Subcutaneous abdominal adipose tissue (tissue), 5 donors: Measurements from ENCODE around the gene PLCB1.
A peak's percentile ranks its signal among the peaks of the same experiment; 100 is the strongest.
"Not testable (repeated sequence)": the region's sequence is repeated elsewhere in the genome, so short reads cannot be mapped to it uniquely, and the experiment has no call there.

Experiments
- H3K27ac ChIP-seq: one replicate; pipeline ENCODE4 v1.7.0; 2013; ENCODE audit warnings: low read depth, mild to moderate bottlenecking, inconsistent platforms, low read length, moderate library complexity
- H3K27me3 ChIP-seq, 5 donors: one replicate each; pipeline ENCODE4 v1.7.0; 2013; ENCODE audit warnings: low read length in 5 of 5, inconsistent platforms in 1 of 5; ENCODE audit not compliant: control insufficient read depth in 5 of 5, insufficient read depth in 4 of 5
- H3K36me3 ChIP-seq, 5 donors: one replicate each; pipeline ENCODE4 v1.7.0; 2013; ENCODE audit warnings: low read length in 5 of 5; ENCODE audit not compliant: control insufficient read depth in 5 of 5, insufficient read depth in 5 of 5
- H3K4me1 ChIP-seq, 5 donors: one replicate each; pipeline ENCODE4 v1.7.0; 2013; ENCODE audit warnings: low read length in 5 of 5, mild to moderate bottlenecking in 3 of 5, moderate library complexity in 1 of 5; ENCODE audit not compliant: control insufficient read depth in 5 of 5, insufficient read depth in 5 of 5
- H3K4me3 ChIP-seq, 5 donors: one replicate each; pipeline ENCODE4 v1.7.0; 2013; ENCODE audit warnings: low read length in 5 of 5, low read depth in 1 of 5
- H3K9ac ChIP-seq, 5 donors: one replicate each; pipeline ENCODE4 v1.7.0; 2013; ENCODE audit warnings: low read length in 5 of 5, mild to moderate bottlenecking in 4 of 5, moderate library complexity in 3 of 5
- H3K9me3 ChIP-seq, 5 donors: one replicate each; pipeline ENCODE4 v1.7.0; 2013; ENCODE audit warnings: low read length in 5 of 5; ENCODE audit not compliant: control insufficient read depth in 5 of 5
- donor health status: healthy.
- donor health status: healthy.
- donor health status: healthy.
- donor health status: healthy.
- donor health status: healthy.

Gene PLCB1

DNA sequence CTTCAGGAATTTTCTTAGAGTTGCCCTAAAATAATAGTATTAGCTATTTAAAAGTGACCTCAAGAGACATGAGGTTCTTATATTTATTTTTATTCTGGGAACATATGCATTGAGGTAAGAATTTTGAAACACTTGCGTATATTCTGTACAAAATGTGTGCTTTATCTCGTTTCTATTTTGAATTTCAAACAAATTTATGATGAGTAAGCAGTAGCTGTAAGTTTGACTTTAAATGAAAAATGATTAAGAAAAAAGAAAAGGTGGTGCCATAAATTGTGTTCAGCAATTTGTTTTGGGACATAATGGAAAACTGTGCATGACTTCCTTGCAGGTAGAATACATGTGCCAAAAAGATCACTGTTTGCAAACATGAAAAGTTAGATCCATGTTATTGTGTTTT lies 503.8 kb downstream of the PLCB1 start:
- Histone ChIP-seq H3K9me3 (no peaks in the 10 kb centered on the region), H3K4me3 (no peak overlapping the region), H3K36me3 (no peaks in the 10 kb centered on the region), H3K4me1 (no peaks in the 10 kb centered on the region), H3K27me3 (no peaks in the 10 kb centered on the region), H3K9ac (no peak overlapping the region), H3K27ac (no peak overlapping the region)

DNA sequence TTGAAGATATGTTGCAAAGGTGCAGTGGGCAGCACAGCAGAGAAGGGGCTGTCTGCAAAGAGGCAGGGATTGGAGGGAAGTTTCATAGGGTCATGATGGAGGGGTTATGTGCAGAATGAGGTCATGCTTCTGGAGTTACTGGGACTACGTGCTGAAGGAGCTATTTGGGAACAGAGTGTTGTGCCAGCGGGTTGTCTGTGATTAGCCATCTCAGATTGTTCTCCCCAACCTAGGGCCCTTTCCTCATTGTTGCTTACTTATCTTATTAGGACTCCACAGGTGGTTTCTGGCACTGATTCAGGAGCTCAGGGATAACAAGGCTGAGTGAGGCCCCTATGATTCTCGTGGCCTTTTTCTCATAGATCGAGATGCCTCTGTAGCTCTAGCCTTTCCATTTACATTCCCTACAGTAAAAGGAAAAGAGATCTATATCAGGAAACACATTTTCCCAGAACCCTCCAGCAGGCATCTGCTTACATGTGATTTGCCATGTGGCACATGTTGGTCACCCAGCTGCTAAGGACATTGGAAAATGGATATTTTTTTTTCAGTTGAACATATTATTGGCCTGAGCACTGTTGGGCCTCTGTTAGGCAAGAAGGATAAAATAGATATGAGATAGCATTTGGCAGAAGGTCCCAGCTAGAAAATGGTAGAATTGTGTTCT lies 507.2 kb downstream of the PLCB1 start:
- Histone ChIP-seq H3K36me3 (no peaks in the 10 kb centered on the region), H3K4me3 (no peak overlapping the region), H3K4me1 (peaks cover 0 to 2% (median 0%) of the 10 kb centered on the region in 5 donors), H3K27ac (no peak overlapping the region), H3K27me3 (no peaks in the 10 kb centered on the region), H3K9me3 (no peaks in the 10 kb centered on the region), H3K9ac (no peak overlapping the region)

DNA sequence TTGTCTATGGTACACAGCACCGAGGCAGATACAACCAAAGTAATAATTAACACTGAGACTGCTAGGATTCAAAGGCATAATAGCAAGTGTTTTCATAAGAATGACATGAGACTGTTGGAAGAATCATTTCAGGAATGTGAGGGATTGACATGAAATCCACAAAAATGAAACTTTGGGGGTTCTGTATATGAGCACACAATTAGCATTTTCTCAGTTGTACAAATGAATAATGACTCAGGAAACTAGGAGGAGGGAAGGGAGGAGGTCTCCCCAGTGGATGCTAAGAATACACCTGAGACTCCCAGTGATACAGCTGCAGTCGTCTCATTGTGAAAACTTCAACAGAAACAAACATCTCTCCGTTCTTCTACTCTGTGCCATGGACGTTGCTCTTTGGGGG lies 508.4 kb downstream of the PLCB1 start:
- H3K27ac ChIP-seq, result no peak overlapping the region
- no peak overlapping the region for H3K4me3 ChIP-seq
- H3K36me3 ChIP-seq, result no peaks in the 10 kb centered on the region
- H3K4me1 ChIP-seq, result peaks cover 0 to 6% (median 0%) of the 10 kb centered on the region in 5 donors
- H3K9ac ChIP-seq, result no peak overlapping the region
- no peaks in the 10 kb centered on the region for H3K9me3 ChIP-seq
- H3K27me3 ChIP-seq, result no peaks in the 10 kb centered on the region

DNA sequence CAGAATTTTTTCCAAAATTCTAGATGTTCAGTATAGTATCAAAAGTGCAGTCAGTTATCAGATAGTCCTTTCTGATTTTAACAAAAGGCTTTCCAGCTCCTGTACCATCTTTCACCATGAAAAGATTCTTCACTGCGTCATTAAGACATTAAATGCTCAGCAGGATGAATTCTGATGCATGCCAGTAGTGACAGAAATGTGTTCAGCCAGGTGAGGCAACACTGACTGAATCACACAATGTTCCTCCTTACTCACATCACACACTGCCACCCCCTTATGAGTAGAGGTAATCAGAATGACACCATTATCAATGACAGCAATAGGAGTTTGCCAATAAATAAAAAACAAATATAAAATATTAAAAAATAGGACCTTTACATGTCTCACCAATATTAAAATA lies 510.2 kb downstream of the PLCB1 start:
- H3K9ac ChIP-seq, result no peak overlapping the region
- H3K4me1 ChIP-seq, result peaks cover 0 to 20% (median 0%) of the 10 kb centered on the region in 5 donors
- no peaks in the 10 kb centered on the region for H3K27me3 ChIP-seq
- H3K27ac ChIP-seq, result no peak overlapping the region
- no peaks in the 10 kb centered on the region for H3K36me3 ChIP-seq
- no peaks in the 10 kb centered on the region for H3K9me3 ChIP-seq
- H3K4me3 ChIP-seq, result no peak overlapping the region

DNA sequence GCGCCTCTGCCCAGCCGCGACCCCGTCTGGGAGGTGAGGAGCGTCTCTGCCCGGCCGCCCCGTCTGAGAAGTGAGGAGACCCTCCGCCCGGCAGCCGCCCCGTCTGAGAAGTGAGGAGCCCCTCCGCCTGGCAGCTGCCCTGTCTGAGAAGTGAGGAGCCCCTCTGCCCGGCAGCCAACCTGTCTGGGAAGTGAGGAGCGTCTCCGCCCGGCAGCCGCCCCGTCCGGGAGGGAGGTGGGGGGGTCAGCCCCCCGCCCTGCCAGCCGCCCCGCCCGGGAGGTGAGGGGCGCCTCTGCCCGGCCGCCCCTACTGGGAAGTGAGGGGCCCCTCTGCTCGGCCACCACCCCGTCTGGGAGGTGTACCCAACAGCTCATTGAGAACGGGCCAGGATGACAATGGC lies 512.4 kb downstream of the PLCB1 start:
- not testable (repeated sequence) for H3K27ac ChIP-seq, H3K27me3 ChIP-seq, H3K9ac ChIP-seq, H3K36me3 ChIP-seq, H3K4me3 ChIP-seq, H3K9me3 ChIP-seq
- peaks cover 0 to 30% (median 5%) of the 10 kb centered on the region in 5 donors for H3K4me1 ChIP-seq

DNA sequence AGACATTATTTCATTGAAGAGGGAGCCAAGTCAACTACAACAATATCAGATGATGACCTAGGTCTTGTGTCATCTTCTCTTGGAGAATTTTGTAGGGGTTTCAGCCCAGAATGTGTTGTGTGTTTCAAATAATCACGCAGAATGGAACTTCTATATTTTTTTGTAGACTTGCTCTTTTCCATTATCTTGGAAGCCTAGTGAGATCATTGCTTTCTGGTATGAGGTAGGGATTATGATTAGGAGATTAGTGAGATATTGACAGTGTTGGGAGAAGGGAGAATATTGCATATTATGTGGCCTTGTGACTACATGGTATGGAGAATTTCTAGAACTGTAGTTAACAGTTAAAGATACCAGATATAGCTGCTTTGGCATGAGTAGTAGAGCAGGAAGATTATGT lies 513.3 kb downstream of the PLCB1 start:
- no peak overlapping the region for H3K9ac ChIP-seq
- H3K4me3 ChIP-seq, result no peak overlapping the region
- peak overlapping the region; percentile 28 for H3K27ac ChIP-seq
- H3K4me1 ChIP-seq, result peaks cover 0 to 30% (median 5%) of the 10 kb centered on the region in 5 donors
- no peaks in the 10 kb centered on the region for H3K36me3 ChIP-seq
- H3K9me3 ChIP-seq, result no peaks in the 10 kb centered on the region
- no peaks in the 10 kb centered on the region for H3K27me3 ChIP-seq

DNA sequence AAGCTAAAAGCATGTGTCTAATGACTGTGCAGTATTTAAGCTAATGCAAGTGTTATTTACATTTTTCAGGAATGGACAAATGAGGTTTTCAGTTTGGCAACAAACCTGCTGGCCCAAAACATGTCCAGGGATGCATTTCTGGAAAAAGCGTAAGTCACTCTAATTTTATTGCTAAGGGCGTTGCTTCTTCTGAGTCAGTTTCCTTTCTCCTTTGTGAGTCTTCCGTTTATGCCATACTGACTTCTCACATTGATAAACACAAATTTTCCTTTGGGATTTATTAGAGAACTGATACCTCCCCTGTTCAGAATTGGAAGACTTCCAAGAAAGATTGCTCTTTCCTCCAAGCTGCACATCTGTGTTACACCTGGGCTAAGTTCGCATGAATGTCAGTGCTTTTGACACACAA lies 514.0 kb downstream of the PLCB1 start:
- Histone ChIP-seq H3K27me3 (no peaks in the 10 kb centered on the region), H3K27ac (peak overlapping the region; percentile 57), H3K9ac (no peak overlapping the region), H3K4me3 (no peak overlapping the region), H3K4me1 (peaks cover 0 to 30% (median 5%) of the 10 kb centered on the region in 5 donors), H3K36me3 (no peaks in the 10 kb centered on the region), H3K9me3 (no peaks in the 10 kb centered on the region)

DNA sequence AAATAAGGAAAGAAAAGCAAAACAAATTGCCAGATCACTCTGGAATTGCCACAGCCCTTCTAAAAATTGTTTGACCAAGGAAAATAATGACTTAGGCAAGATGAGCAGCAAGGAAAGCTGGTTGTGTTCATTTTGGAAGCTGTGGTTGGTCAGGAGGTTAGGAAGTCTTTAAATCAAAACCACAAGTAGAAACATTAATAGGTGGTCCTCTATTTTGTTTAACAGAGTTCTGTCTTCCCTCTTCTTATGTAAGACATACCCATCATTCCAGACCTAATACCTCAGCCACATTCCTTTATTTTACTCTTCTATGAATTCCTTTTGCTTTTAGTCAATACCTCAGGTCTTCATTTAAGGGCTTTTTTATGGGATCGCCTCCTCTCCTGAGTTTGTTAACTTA lies 514.6 kb downstream of the PLCB1 start:
- peaks cover 0 to 30% (median 5%) of the 10 kb centered on the region in 5 donors for H3K4me1 ChIP-seq
- no peak overlapping the region for H3K9ac ChIP-seq
- no peak overlapping the region for H3K4me3 ChIP-seq
- H3K27me3 ChIP-seq, result no peaks in the 10 kb centered on the region
- H3K36me3 ChIP-seq, result no peaks in the 10 kb centered on the region
- no peaks in the 10 kb centered on the region for H3K9me3 ChIP-seq
- peak overlapping the region; percentile 57 for H3K27ac ChIP-seq

DNA sequence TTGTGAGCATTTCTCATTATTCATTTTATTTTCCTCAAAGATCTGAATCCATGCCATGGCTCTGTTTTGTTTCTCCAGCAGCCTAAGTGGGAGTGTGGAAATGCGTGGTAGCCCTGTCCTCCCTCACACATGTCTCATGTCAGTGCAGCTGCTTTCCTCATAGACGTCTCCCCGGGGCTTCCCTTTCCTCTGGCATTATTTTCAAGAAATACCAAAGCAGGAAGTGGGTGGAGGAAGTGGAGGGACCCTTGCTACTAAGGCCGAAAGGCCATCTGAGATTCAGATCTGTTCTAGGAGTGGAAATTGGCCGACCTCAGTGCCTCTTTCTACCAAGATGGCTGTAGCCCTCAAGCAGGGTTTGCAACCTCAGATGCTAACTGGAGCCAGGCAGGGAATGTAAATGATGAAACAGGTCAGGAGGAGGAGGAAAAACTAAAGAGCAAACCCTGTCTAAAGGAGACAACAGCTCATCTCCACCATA lies 515.9 kb downstream of the PLCB1 start:
- Histone ChIP-seq H3K4me1 (peaks cover 0 to 28% (median 5%) of the 10 kb centered on the region in 5 donors), H3K27ac (peak overlapping the region; percentile 9)

DNA sequence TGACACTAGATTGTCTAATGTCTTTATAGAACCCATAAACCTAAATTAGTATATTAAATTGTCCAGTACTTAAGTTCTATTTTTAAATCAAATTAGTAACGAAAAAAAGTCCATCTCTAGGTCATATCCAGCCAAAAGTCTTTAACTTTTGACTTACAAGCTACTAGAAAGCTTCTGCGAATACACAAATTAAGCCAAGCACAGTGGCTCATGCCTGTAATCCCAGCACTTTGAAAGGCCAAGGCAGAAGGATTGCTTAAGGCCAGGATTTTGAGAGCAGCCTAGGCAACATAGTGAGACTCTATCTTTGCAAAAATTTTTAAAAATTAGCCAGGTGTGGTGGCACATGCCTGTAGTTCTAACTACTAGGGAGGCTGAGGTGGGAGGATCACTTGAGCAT lies 516.4 kb downstream of the PLCB1 start:
- no peaks in the 10 kb centered on the region for H3K27me3 ChIP-seq
- no peak overlapping the region for H3K27ac ChIP-seq
- no peak overlapping the region for H3K9ac ChIP-seq
- peaks cover 0 to 28% (median 5%) of the 10 kb centered on the region in 5 donors for H3K4me1 ChIP-seq
- no peak overlapping the region for H3K4me3 ChIP-seq
- H3K9me3 ChIP-seq, result no peaks in the 10 kb centered on the region
- H3K36me3 ChIP-seq, result no peaks in the 10 kb centered on the region

More for the DNA sequence above, 515.9 kb downstream of the PLCB1 start:
- Histone ChIP-seq H3K9me3 (no peaks in the 10 kb centered on the region), H3K9ac (no peak overlapping the region), H3K27me3 (no peaks in the 10 kb centered on the region), H3K36me3 (no peaks in the 10 kb centered on the region), H3K4me3 (no peak overlapping the region)
